OCI-LY7 (cell line): ENCODE data around the gene PPP6R3. TPM values are rescaled to one million over a fixed set of nuclear protein-coding genes. Genes with fewer than 3 reads are reported as not detected.

Source experiments
- BruUV-seq: library from RNA; stranded (reverse); fragments of 400-500 nt; replicated peaks from 2 replicates; lab custom pipeline; 2021; lab: Mats Ljungman, UMichigan
- CTCF ChIA-PET: fragments of 300-600 bp; sonication (Branson Sonifier 250); formaldehyde crosslinking; loops from one replicate; lab custom pipeline; 2022; ENCODE audit warnings: antibody characterized with exemption; ENCODE audit not compliant: unreplicated experiment; lab: Charles Lee
- POLR2A ChIA-PET: fragments of 300-600 bp; sonication (Branson Sonifier 250); formaldehyde crosslinking; loops from one replicate; lab custom pipeline; 2022; ENCODE audit warnings: antibody characterized with exemption; lab: Charles Lee
- DNase-seq: peaks from one replicate; pipeline ENCODE4 v3.0.0-alpha.2; 2015; ENCODE audit warnings: low spot score
- H2AFZ ChIP-seq: fragments of 200-600 bp; sonication (generic), shearing (Covaris generic); 2 replicates; pipeline ENCODE4 v1.6.1; 2014; ENCODE audit warnings: mild to moderate bottlenecking, antibody characterized with exemption, low read length, moderate library complexity
- H3K27ac ChIP-seq: fragments of 200-600 bp; sonication (generic); 2 replicates; pipeline ENCODE4 v1.5.1; 2014; ENCODE audit warnings: mixed run types, low read depth, mild to moderate bottlenecking, moderate library complexity, low read length, inconsistent platforms; ENCODE audit not compliant: poor library complexity, severe bottlenecking
- H3K36me3 ChIP-seq: fragments of 200-600 bp; sonication (generic); 2 replicates; pipeline ENCODE4 v1.6.1; 2014; ENCODE audit warnings: mild to moderate bottlenecking, antibody characterized with exemption, low read length, moderate library complexity, mixed read lengths; ENCODE audit not compliant: insufficient read depth
- H3K4me1 ChIP-seq: fragments of 200-600 bp; sonication (generic); 2 replicates; pipeline ENCODE4 v1.5.1; 2014; ENCODE audit warnings: mild to moderate bottlenecking, low read length; ENCODE audit not compliant: insufficient read depth, poor library complexity, severe bottlenecking
- H3K4me2 ChIP-seq: fragments of 200-600 bp; sonication (generic); 2 replicates; pipeline ENCODE4 v1.6.1; 2014; ENCODE audit warnings: mild to moderate bottlenecking, low read length
- H3K4me3 ChIP-seq: fragments of 200-600 bp; sonication (generic); 2 replicates; pipeline ENCODE4 v1.5.1; 2014; ENCODE audit warnings: mild to moderate bottlenecking, low read depth, low read length; ENCODE audit not compliant: poor library complexity, severe bottlenecking
- H3K79me2 ChIP-seq: fragments of 200-600 bp; sonication (generic); 2 replicates; pipeline ENCODE4 v1.6.1; 2016; ENCODE audit warnings: low read depth, mild to moderate bottlenecking, low read length, moderate library complexity, mixed read lengths; ENCODE audit not compliant: insufficient read depth
- H3K9me2 ChIP-seq: fragments of 200-600 bp; sonication (generic); 2 replicates; pipeline ENCODE4 v1.6.1; 2016; ENCODE audit warnings: mild to moderate bottlenecking, low read length, mixed read lengths; ENCODE audit not compliant: insufficient read depth
- H3K9me3 ChIP-seq: fragments of 200-600 bp; sonication (generic); 2 replicates; pipeline ENCODE4 v1.6.1; 2014; ENCODE audit warnings: mild to moderate bottlenecking, mixed run types, low read length, mixed read lengths
- H4K20me1 ChIP-seq: fragments of 200-600 bp; sonication (generic); 2 replicates; pipeline ENCODE4 v1.6.1; 2014; ENCODE audit warnings: mild to moderate bottlenecking, antibody characterized with exemption, low read length, moderate library complexity, mixed read lengths; ENCODE audit not compliant: insufficient read depth
- EZH2phosphoT487 ChIP-seq: fragments of 200-600 bp; sonication (generic); IDR thresholded peaks from 2 replicates; pipeline ENCODE4 v1.6.1; 2018; ENCODE audit warnings: low read depth, borderline replicate concordance, mild to moderate bottlenecking, mixed run types, antibody characterized with exemption, low read length, moderate library complexity, mixed read lengths
- intact Hi-C: fragments of 100-400 bp; cut with micrococcal nuclease; formaldehyde crosslinking; loops from one replicate; pipeline ENCODE4 v1.10.0; 2022; ENCODE audit not compliant: unreplicated experiment
- total RNA-seq, 2 experiments: library from RNA; depleted of rRNA in 1 of 2; stranded (reverse); fragments of >200 nt in 1 of 2; shearing (Covaris generic) in 1 of 2; gene quantifications; 2 replicates each; pipeline ENCODE4 v1.2.3, GENCODE V29; 2014 to 2022
- TF ChIP-seq, protein P1 (sequence below): fragments of 200-600 bp; sonication (generic); conservative IDR thresholded peaks from 2 replicates; pipeline ENCODE4 v1.5.1; 2014; ENCODE audit warnings: mild to moderate bottlenecking, antibody characterized with exemption, low read length, moderate library complexity, mixed read lengths

PPP6R3 gene
- total RNA-seq, 2 experiments from 2014 or later = 122 to 151 TPM

DNA sequence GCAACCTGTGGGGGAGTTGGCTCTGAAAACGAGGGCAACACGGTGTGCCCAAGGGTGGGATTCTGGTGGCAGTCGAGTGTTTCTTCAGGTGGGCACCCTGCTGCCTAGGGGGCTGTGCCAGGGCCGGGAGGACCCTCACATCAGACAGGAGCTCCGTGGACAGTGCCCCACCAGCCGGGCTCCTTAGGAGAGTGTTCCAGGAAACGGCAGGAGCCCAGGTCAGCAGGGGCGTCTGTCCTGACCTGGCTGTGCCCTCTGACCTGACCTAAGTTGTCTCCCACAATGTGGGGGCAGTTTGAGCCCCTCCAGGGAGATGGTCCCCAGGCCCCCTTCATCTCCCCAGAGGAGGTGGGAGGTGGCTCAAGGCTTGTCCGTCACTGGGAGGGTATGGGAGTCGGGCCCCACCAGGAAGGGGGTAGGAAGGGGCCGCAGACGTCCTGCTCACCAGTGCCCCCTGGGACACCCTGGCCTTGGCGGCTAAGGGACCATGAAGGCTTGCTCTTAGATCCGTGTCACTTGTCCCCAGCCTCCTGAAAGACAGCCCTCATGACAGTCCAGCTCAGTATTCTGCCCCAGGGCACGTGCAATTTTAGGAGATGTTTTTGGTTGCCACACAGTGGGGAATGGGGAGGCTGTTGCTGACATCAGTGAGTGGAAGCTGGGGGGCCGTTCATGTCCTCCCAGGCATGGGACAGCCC is 191.6 kb downstream of the PPP6R3 start:
- intact Hi-C loops = no loop called here
- H3K27ac ChIP-seq = no peak overlapping the region
- H3K79me2 ChIP-seq = no peaks in the 10 kb centered on the region
- no peaks in the 10 kb centered on the region for H3K36me3 ChIP-seq
- CTCF ChIA-PET = no interaction called here
- BruUV-seq = no TSS peak
- H4K20me1 ChIP-seq = no peaks in the 10 kb centered on the region
- H3K4me2 ChIP-seq = no peak overlapping the region
- peaks cover 7% of the 10 kb centered on the region for H3K4me1 ChIP-seq
- no peak for DNase-seq
- H3K4me3 ChIP-seq = no peak overlapping the region
- TF ChIP-seq, protein P1, sequence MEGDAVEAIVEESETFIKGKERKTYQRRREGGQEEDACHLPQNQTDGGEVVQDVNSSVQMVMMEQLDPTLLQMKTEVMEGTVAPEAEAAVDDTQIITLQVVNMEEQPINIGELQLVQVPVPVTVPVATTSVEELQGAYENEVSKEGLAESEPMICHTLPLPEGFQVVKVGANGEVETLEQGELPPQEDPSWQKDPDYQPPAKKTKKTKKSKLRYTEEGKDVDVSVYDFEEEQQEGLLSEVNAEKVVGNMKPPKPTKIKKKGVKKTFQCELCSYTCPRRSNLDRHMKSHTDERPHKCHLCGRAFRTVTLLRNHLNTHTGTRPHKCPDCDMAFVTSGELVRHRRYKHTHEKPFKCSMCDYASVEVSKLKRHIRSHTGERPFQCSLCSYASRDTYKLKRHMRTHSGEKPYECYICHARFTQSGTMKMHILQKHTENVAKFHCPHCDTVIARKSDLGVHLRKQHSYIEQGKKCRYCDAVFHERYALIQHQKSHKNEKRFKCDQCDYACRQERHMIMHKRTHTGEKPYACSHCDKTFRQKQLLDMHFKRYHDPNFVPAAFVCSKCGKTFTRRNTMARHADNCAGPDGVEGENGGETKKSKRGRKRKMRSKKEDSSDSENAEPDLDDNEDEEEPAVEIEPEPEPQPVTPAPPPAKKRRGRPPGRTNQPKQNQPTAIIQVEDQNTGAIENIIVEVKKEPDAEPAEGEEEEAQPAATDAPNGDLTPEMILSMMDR = no peak
- no peak for TF ChIP-seq EZH2phosphoT487
- no peak overlapping the region for H2AFZ ChIP-seq
- no peaks in the 10 kb centered on the region for H3K9me2 ChIP-seq
- no peaks in the 10 kb centered on the region for H3K9me3 ChIP-seq
- POLR2A ChIA-PET = no interaction called here

DNA sequence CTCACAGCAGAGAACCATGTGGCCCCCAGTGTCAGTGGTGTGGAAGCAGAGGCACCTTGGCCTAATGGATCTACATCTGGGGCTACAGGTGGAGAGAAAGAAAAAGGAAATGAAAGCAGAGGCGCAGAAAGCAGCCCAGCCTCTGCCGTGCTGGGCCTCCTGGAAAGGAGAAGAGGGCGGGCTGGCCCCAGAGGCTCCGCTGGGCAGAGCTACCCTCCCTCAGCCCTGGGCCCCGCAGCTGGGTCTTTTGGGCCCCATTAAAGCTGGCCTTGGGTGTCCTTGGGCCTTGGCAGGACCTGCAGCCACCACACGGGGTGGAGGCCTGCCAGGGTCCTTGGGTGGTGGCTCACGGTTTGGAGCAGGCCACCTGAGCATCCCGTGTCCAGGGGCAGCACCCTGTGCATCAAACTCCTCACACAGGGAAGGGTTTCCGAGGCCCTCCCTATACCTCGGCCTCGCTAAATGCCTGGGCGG is 192.2 kb downstream of the PPP6R3 start:
- CTCF ChIA-PET = no interaction called here
- peaks cover 7% of the 10 kb centered on the region for H3K4me1 ChIP-seq
- POLR2A ChIA-PET = no interaction called here
- TF ChIP-seq EZH2phosphoT487 = no peak
- TF ChIP-seq, protein P1 = no peak
- no peak overlapping the region for H3K4me2 ChIP-seq
- no peaks in the 10 kb centered on the region for H4K20me1 ChIP-seq
- peak; percentile 33 for DNase-seq
- H3K36me3 ChIP-seq = no peaks in the 10 kb centered on the region
- no peaks in the 10 kb centered on the region for H3K9me3 ChIP-seq
- H3K4me3 ChIP-seq = no peak overlapping the region
- intact Hi-C loops = no loop called here
- no peaks in the 10 kb centered on the region for H3K9me2 ChIP-seq
- H2AFZ ChIP-seq = no peak overlapping the region
- no peak overlapping the region for H3K27ac ChIP-seq
- no TSS peak for BruUV-seq
- no peaks in the 10 kb centered on the region for H3K79me2 ChIP-seq
